ENCODE results near the gene LCN9. TPM values are rescaled to one million over a fixed set of nuclear protein-coding genes. Genes with fewer than 3 reads are reported as not detected.

Gene LCN9
- total and polyA plus RNA-seq, 4 donors, result not detected

GRCh38 chr9:135639196-135639595 lies 23.9 kb upstream of the LCN9 start, which contains the start of gene GLT6D1:
TSS of gene GLT6D1 (minus strand) at chr9:135639540. CDS start at chr9:135639187, 353 bp downstream.
- no peak within 1 kb of the TSS for H3K9ac ChIP-seq (ENCODE audit: low read depth in 1 of 2, low read length in 2 of 2)
- no peak within 1 kb of the TSS for H3K4me3 ChIP-seq (ENCODE audit: low read depth in 1 of 3, low read length in 3 of 3)
- no peak for TF ChIP-seq YY1 (IDR thresholded peaks at IDR 0.05)
- no peak for TF ChIP-seq FOXA1 (IDR thresholded peaks at IDR 0.05)
- no peak for TF ChIP-seq TAF1 (conservative IDR thresholded peaks at IDR 0.05)
- TF ChIP-seq, protein P1, sequence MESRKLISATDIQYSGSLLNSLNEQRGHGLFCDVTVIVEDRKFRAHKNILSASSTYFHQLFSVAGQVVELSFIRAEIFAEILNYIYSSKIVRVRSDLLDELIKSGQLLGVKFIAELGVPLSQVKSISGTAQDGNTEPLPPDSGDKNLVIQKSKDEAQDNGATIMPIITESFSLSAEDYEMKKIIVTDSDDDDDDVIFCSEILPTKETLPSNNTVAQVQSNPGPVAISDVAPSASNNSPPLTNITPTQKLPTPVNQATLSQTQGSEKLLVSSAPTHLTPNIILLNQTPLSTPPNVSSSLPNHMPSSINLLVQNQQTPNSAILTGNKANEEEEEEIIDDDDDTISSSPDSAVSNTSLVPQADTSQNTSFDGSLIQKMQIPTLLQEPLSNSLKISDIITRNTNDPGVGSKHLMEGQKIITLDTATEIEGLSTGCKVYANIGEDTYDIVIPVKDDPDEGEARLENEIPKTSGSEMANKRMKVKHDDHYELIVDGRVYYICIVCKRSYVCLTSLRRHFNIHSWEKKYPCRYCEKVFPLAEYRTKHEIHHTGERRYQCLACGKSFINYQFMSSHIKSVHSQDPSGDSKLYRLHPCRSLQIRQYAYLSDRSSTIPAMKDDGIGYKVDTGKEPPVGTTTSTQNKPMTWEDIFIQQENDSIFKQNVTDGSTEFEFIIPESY (IDR thresholded peaks at IDR 0.05), result no peak
- no peak for TF ChIP-seq REST (IDR thresholded peaks at IDR 0.05)
- no peak for TF ChIP-seq GABPA (IDR thresholded peaks at IDR 0.05 in 1 of 2, conservative IDR thresholded peaks at IDR 0.05 in 1 of 2)
- no peak for TF ChIP-seq RXRA (IDR thresholded peaks at IDR 0.05)
- no peak for TF ChIP-seq HNF4A (conservative IDR thresholded peaks at IDR 0.05)
- TF ChIP-seq CTCF (IDR thresholded peaks at IDR 0.05; ENCODE audit: low read depth, low read length, missing input control), result no peak
- TF ChIP-seq RAD21 (IDR thresholded peaks at IDR 0.05), result no peak
- TF ChIP-seq, protein P2, sequence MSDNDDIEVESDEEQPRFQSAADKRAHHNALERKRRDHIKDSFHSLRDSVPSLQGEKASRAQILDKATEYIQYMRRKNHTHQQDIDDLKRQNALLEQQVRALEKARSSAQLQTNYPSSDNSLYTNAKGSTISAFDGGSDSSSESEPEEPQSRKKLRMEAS (IDR thresholded peaks at IDR 0.05), result no peak
- no peak for TF ChIP-seq EGR1 (IDR thresholded peaks at IDR 0.05; ENCODE audit: low read depth in 2 of 2)
- no peak for TF ChIP-seq NR2F2 (IDR thresholded peaks at IDR 0.05)
- no peak for TF ChIP-seq SP1 (IDR thresholded peaks at IDR 0.05)
- TF ChIP-seq HNF4G (IDR thresholded peaks at IDR 0.05), result no peak
- no peak for TF ChIP-seq JUND (IDR thresholded peaks at IDR 0.05)
- TF ChIP-seq FOXA2 (IDR thresholded peaks at IDR 0.05), result no peak
- TF ChIP-seq ATF3 (IDR thresholded peaks at IDR 0.05), result no peak
- no peaks in the 10 kb centered on the region for H3K4me1 ChIP-seq (ENCODE audit: control insufficient read depth in 4 of 4, insufficient read depth in 4 of 4, low read length in 3 of 4)
- DNase-seq (ENCODE audit: low spot score), result no peak
- no peak within 1 kb of the TSS for H3K27ac ChIP-seq (ENCODE audit: low read depth in 1 of 2, low read length in 2 of 2)
- 82% methylated on average over 9 of the region's 9 CpGs for WGBS
- no peaks in the 10 kb centered on the region for H3K36me3 ChIP-seq (ENCODE audit: control insufficient read depth in 4 of 4, insufficient read depth in 3 of 4, low read depth in 1 of 4, low read length in 3 of 4)
- peaks cover 0 to 3% (median 0%) of the 10 kb centered on the region in 4 donors for H3K27me3 ChIP-seq (ENCODE audit: control insufficient read depth in 4 of 4, insufficient read depth in 4 of 4, low read length in 3 of 4)
- H3K9me3 ChIP-seq (ENCODE audit: control insufficient read depth in 4 of 4, low read length in 3 of 4), result peaks cover 0 to 2% (median under 1%) of the 10 kb centered on the region in 4 donors

All from liver (tissue), 9 donors.